Endothelial cell of umbilical vein (primary cell): ENCODE measurements around the gene FNBP1. TPM values are rescaled to one million over a fixed set of nuclear protein-coding genes. Genes with fewer than 3 reads are reported as not detected.

Experiments
- BruUV-seq: library from RNA; stranded (reverse); fragments of 400-500 nt; replicated peaks from 2 replicates; lab custom pipeline; 2021; lab: Mats Ljungman, UMichigan
- CTCF ChIA-PET: fragments of 300-600, 350-600 bp; sonication (Branson Sonifier 250); formaldehyde crosslinking; loops from one replicate; lab custom pipeline; 2021; ENCODE audit warnings: antibody characterized with exemption, inconsistent platforms; lab: Charles Lee
- POLR2A ChIA-PET: fragments of 300-600, 350-600 bp; sonication (Branson Sonifier 250); formaldehyde crosslinking; loops from one replicate; lab custom pipeline; 2021; ENCODE audit warnings: antibody characterized with exemption, inconsistent platforms; lab: Charles Lee
- DNase-seq: peaks from one replicate; pipeline ENCODE4 v3.0.0-alpha.2; 2011; ENCODE audit warnings: low read depth, low spot score
- FAIRE-seq: peaks from 2 replicates; lab custom pipeline; 2011; peaks lifted over from hg19 to GRCh38; lab: Jason Lieb, UNC
- H2AFZ ChIP-seq: 2 replicates; pipeline ENCODE4 v1.6.0; 2012; ENCODE audit warnings: low read depth, low read length, control low read depth, inconsistent platforms
- H3K27ac ChIP-seq: 2 replicates; pipeline ENCODE4 v1.5.1; 2011; ENCODE audit warnings: low read depth, mild to moderate bottlenecking, control low read depth, low read length, moderate library complexity; ENCODE audit not compliant: insufficient read depth
- H3K27me3 ChIP-seq, 2 experiments: 2 replicates each; pipeline versions ENCODE4 v1.6.0 to v1.6.1; 2011; ENCODE audit warnings: low read length in 2 of 2, mixed read lengths in 1 of 2; ENCODE audit not compliant: control insufficient read depth in 2 of 2, insufficient read depth in 2 of 2
- H3K36me3 ChIP-seq, 2 experiments: 2 replicates in 1 of 2; 3 replicates in 1 of 2; pipeline ENCODE4 v1.5.1; 2011; ENCODE audit warnings: low read length in 2 of 2, mild to moderate bottlenecking in 1 of 2, moderate library complexity in 1 of 2; ENCODE audit not compliant: control insufficient read depth in 2 of 2, insufficient read depth in 2 of 2; ENCODE audit errors: extremely low read depth in 1 of 2
- H3K4me1 ChIP-seq: 3 replicates; pipeline ENCODE4 v1.5.1; 2011; ENCODE audit warnings: mild to moderate bottlenecking, low read length; ENCODE audit not compliant: control insufficient read depth, insufficient read depth; ENCODE audit errors: extremely low read depth
- H3K4me2 ChIP-seq: 2 replicates; pipeline ENCODE4 v1.6.1; 2011; ENCODE audit warnings: low read length, control low read depth, mixed read lengths; ENCODE audit not compliant: insufficient read depth
- H3K4me3 ChIP-seq, 3 experiments: fragments of 200-600 bp in 1 of 3; sonication (generic), shearing (Covaris generic) in 1 of 3; replicated peaks in 1 of 3; 2 replicates each; pipeline ENCODE4 v1.5.1; 2011 to 2016; ENCODE audit warnings: control low read depth in 3 of 3, low read length in 3 of 3, mild to moderate bottlenecking in 2 of 3, inconsistent platforms in 1 of 3, low read depth in 1 of 3, moderate library complexity in 1 of 3; ENCODE audit not compliant: insufficient read depth in 1 of 3
- H3K79me2 ChIP-seq: 2 replicates; pipeline ENCODE4 v1.6.0; 2012; ENCODE audit warnings: low read length, inconsistent platforms; ENCODE audit not compliant: control insufficient read depth, insufficient read depth
- H3K9ac ChIP-seq: replicated peaks from 2 replicates; pipeline ENCODE3; 2011; ENCODE audit warnings: low read length, control low read depth; ENCODE audit not compliant: insufficient read depth; ENCODE audit errors: extremely low read depth
- H3K9me1 ChIP-seq: replicated peaks from 3 replicates; pipeline ENCODE4 v1.6.0; 2011; ENCODE audit warnings: mild to moderate bottlenecking, low read length; ENCODE audit not compliant: control insufficient read depth, insufficient read depth; ENCODE audit errors: extremely low read depth
- H3K9me3 ChIP-seq: replicated peaks from 2 replicates; pipeline ENCODE4 v1.5.1; 2012; ENCODE audit warnings: low read length, inconsistent platforms; ENCODE audit not compliant: control insufficient read depth, insufficient read depth
- H4K20me1 ChIP-seq: replicated peaks from 2 replicates; pipeline ENCODE3; 2011; ENCODE audit warnings: mild to moderate bottlenecking, low read length; ENCODE audit not compliant: control insufficient read depth, insufficient read depth; ENCODE audit errors: extremely low read depth
- MYC ChIP-seq: IDR thresholded peaks from one replicate; pipeline ENCODE4 v1.6.1; 2011; ENCODE audit warnings: mild to moderate bottlenecking, low read depth, low read length
- POLR2AphosphoS5 ChIP-seq: IDR thresholded peaks from 2 replicates; pipeline ENCODE4 v1.6.1; 2012; ENCODE audit warnings: low read depth, mild to moderate bottlenecking, control low read depth, low read length, moderate library complexity; ENCODE audit not compliant: insufficient read depth
- dilution Hi-C: fragments of 300-500 bp; cut with MboI; formaldehyde crosslinking; loops from one replicate; pipeline ENCODE4 v1.15.0; 2019; ENCODE audit warnings: low sequenced_read_pairs; ENCODE audit not compliant: extremely low pct_ligation_motif_present
- intact Hi-C: fragments of 100-400 bp; cut with micrococcal nuclease; formaldehyde crosslinking; loops from one replicate; pipeline ENCODE4 v1.10.0; 2022
- polyA plus RNA-seq, 4 experiments: library from polyadenylated mRNA; depleted of rRNA in 3 of 4; stranded (reverse) in 3 of 4; unstranded in 1 of 4; fragments of >200 nt; gene quantifications; 2 replicates each; pipeline versions ENCODE4 v1.2.1 to v1.2.3, GENCODE V29; 2011 to 2012; ENCODE audit warnings: missing spikeins in 1 of 4
- total RNA-seq: library from RNA; stranded (reverse); gene quantifications from 2 replicates; pipeline ENCODE4 v1.2.3, GENCODE V29; 2021
- TF ChIP-seq, protein P1 (sequence below), 2 donors: IDR thresholded peaks; 1 replicate in 1 of 2; 2 replicates in 1 of 2; pipeline ENCODE4 v1.5.1; 2011; ENCODE audit warnings: low read length in 2 of 2, mild to moderate bottlenecking in 2 of 2, moderate library complexity in 2 of 2, control low read depth in 1 of 2, inconsistent platforms in 1 of 2, low read depth in 1 of 2; ENCODE audit not compliant: insufficient read depth in 1 of 2; ENCODE audit errors: extremely low read depth in 1 of 2

FNBP1 gene
- total and polyA plus RNA-seq, 2 donors (not counting 3 experiments of a cell fraction or from before 2014, with no cell fraction given) = 10.9 to 43.9 TPM

DNA sequence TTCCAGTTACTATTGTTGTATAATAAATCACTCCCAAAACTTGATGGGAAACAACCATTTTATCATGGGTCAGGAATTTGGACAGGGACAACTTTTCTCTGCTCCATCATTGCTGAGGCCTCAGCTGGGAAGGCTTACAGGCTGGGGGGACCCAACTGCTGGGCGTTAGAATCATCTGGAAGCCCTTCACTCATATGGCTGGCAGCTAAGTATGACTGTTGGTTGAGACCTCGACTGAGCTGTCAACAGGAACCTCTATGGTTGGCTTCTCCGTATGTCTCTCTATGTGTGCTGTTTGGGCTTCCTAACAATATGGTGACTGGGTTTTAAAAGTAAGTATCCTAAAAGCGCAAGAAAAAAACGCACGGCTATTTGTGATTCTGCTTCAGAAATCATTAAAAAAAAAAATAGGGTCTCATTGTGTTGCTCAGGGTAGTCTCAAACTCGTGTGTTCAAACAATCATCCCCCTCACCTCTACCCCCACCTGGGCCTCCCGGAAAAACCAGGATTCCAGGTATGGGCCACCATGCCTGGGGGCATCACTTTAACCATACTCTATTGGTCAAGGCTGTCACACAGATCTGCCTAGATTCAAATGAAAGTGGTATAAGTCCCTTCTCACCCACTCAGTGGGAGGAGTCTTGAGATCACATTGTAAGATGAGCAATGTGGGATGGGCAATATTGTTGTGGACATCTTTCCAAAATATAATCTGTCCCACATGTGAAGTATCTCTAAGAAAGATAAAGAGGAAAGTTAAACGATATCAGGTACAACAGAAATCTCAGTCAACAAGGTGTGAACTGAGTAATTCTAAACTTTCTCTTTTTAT lies 15.2 kb downstream of the FNBP1 start:
- Histone ChIP-seq H3K9me1 (no peaks in the 10 kb centered on the region), H3K9ac (no peak overlapping the region), H3K27ac (no peak overlapping the region), H3K27me3 (no peaks in the 10 kb centered on the region), H3K4me1 (peaks cover 1% of the 10 kb centered on the region), H3K4me3 (no peak overlapping the region), H3K4me2 (no peak overlapping the region), H3K79me2 (no peaks in the 10 kb centered on the region), H3K36me3 (no peaks in the 10 kb centered on the region), H2AFZ (no peak overlapping the region), H4K20me1 (no peaks in the 10 kb centered on the region), H3K9me3 (no peaks in the 10 kb centered on the region)
- dilution Hi-C loops (no loop called here), intact Hi-C loops (no loop called here)
- DNase-seq (no peak), FAIRE-seq (no peak)
- TF ChIP-seq POLR2AphosphoS5 = no peak
- TF ChIP-seq, protein P1, sequence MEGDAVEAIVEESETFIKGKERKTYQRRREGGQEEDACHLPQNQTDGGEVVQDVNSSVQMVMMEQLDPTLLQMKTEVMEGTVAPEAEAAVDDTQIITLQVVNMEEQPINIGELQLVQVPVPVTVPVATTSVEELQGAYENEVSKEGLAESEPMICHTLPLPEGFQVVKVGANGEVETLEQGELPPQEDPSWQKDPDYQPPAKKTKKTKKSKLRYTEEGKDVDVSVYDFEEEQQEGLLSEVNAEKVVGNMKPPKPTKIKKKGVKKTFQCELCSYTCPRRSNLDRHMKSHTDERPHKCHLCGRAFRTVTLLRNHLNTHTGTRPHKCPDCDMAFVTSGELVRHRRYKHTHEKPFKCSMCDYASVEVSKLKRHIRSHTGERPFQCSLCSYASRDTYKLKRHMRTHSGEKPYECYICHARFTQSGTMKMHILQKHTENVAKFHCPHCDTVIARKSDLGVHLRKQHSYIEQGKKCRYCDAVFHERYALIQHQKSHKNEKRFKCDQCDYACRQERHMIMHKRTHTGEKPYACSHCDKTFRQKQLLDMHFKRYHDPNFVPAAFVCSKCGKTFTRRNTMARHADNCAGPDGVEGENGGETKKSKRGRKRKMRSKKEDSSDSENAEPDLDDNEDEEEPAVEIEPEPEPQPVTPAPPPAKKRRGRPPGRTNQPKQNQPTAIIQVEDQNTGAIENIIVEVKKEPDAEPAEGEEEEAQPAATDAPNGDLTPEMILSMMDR (IDR thresholded peaks at IDR 0.05; ENCODE audit: extremely low read depth in 1 of 2, insufficient read depth in 1 of 2, low read depth in 1 of 2, low read length in 2 of 2) = no peak
- no peak for TF ChIP-seq MYC
- CTCF ChIA-PET = interaction anchor here (1.0 kb wide), 1 partner anchor 50 kb away, joined by 3 read pairs; no protein-coding TSS in a partner anchor
- POLR2A ChIA-PET = no interaction called here
- BruUV-seq = no TSS peak
